OCI-LY1 (cell line): ENCODE measurements around the gene GOLIM4.
A peak's percentile ranks its signal among the peaks of the same experiment; 100 is the strongest.

Experiments used
- H2AFZ ChIP-seq: fragments of 200-600 bp; sonication (generic), shearing (Covaris generic); 2 replicates; pipeline ENCODE4 v1.6.0; 2014; ENCODE audit warnings: antibody characterized with exemption, mild to moderate bottlenecking, low read length
- H3F3A ChIP-seq: fragments of 200-600 bp; sonication (generic), shearing (Covaris generic); 2 replicates; pipeline ENCODE4 v1.6.0; 2014; ENCODE audit warnings: mild to moderate bottlenecking, antibody characterized with exemption, low read length, moderate library complexity; ENCODE audit not compliant: insufficient read depth
- H3K27ac ChIP-seq: fragments of 200-600 bp; sonication (generic); 2 replicates; pipeline ENCODE4 v1.5.1; 2014; ENCODE audit warnings: low read length, mixed run types, mild to moderate bottlenecking, low read depth; ENCODE audit not compliant: poor library complexity, severe bottlenecking
- H3K27me3 ChIP-seq: fragments of 200-600 bp; sonication (generic); 2 replicates; pipeline ENCODE4 v1.6.0; 2014; ENCODE audit warnings: antibody characterized with exemption, mild to moderate bottlenecking, low read length, moderate library complexity; ENCODE audit not compliant: insufficient read depth
- H3K36me3 ChIP-seq: fragments of 200-600 bp; sonication (generic); 2 replicates; pipeline ENCODE4 v1.6.1; 2014; ENCODE audit warnings: mild to moderate bottlenecking, antibody characterized with exemption, low read length, moderate library complexity, mixed read lengths; ENCODE audit not compliant: insufficient read depth
- H3K4me1 ChIP-seq: fragments of 200-600 bp; sonication (generic); 2 replicates; pipeline ENCODE4 v1.5.1; 2014; ENCODE audit warnings: mild to moderate bottlenecking, low read length, moderate library complexity; ENCODE audit not compliant: insufficient read depth, severe bottlenecking
- H3K4me2 ChIP-seq: fragments of 200-600 bp; sonication (generic), shearing (Covaris generic); 2 replicates; pipeline ENCODE4 v1.6.1; 2014; ENCODE audit warnings: low read length
- H3K4me3 ChIP-seq: fragments of 200-600 bp; sonication (generic); 2 replicates; pipeline ENCODE4 v1.5.1; 2014; ENCODE audit warnings: low read length, low read depth, mild to moderate bottlenecking, mixed read lengths; ENCODE audit not compliant: poor library complexity, severe bottlenecking
- H3K79me2 ChIP-seq: fragments of 200-600 bp; shearing (Covaris generic); 2 replicates; pipeline ENCODE4 v1.6.1; 2016; ENCODE audit warnings: mixed run types, low read length, mixed read lengths; ENCODE audit not compliant: insufficient read depth
- H3K9ac ChIP-seq: fragments of 200-600 bp; sonication (generic), shearing (Covaris generic); 2 replicates; pipeline ENCODE4 v1.6.1; 2014; ENCODE audit warnings: mild to moderate bottlenecking, low read length, mixed read lengths
- H3K9me2 ChIP-seq: fragments of 200-600 bp; sonication (generic), shearing (Covaris generic); 2 replicates; pipeline ENCODE4 v1.6.1; 2014; ENCODE audit warnings: low read depth, mild to moderate bottlenecking, low read length, mixed read lengths
- H3K9me3 ChIP-seq: fragments of 200-600 bp; shearing (Covaris generic); 2 replicates; pipeline ENCODE4 v1.6.1; 2014; ENCODE audit warnings: low read length, mixed read lengths
- H4K20me1 ChIP-seq: fragments of 200-600 bp; sonication (generic), shearing (Covaris generic); 2 replicates; pipeline ENCODE4 v1.6.0; 2016; ENCODE audit warnings: mild to moderate bottlenecking, low read length; ENCODE audit not compliant: insufficient read depth
- EZH2 ChIP-seq: fragments of 200-600 bp; sonication (generic), shearing (Covaris generic); IDR thresholded peaks from 2 replicates; pipeline ENCODE4 v1.8.0; 2017; ENCODE audit warnings: borderline replicate concordance, mixed run types, mild to moderate bottlenecking, antibody characterized with exemption, low read length, moderate library complexity, mixed read lengths
- TF ChIP-seq, protein P1 (sequence below): fragments of 200-600 bp; sonication (generic), shearing (Covaris generic); IDR thresholded peaks from 2 replicates; pipeline ENCODE4 v1.5.1; 2017; ENCODE audit warnings: mild to moderate bottlenecking, antibody characterized with exemption, low read length, moderate library complexity, mixed read lengths

The GOLIM4 gene

DNA sequence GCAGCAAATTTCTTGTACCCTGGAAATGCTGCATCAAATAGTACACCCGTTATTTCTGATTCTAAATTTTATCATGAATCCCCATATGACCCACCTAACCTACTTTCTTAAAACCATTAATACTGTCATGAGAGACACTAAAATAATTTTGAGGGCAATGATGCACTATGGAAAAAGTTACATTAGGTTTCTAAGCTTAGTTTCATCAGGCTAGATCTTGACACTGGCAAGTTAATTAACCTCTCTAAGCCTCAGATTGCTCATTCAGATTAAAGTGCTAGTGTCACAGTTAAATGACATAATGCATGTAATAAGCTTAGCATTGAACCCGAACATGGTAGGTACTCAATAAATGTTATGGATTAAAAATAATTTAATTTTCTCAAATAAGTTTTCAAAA is 8.2 kb downstream of the GOLIM4 start:
- peaks cover 10% of the 10 kb centered on the region; the same call in 1 of the 2 replicates for H3F3A ChIP-seq
- H3K4me1 ChIP-seq: peaks cover 75% of the 10 kb centered on the region
- H4K20me1 ChIP-seq: no peaks in the 10 kb centered on the region
- no peaks in the 10 kb centered on the region for H3K9me3 ChIP-seq
- H3K9ac ChIP-seq: peak overlapping the region; percentile 8
- H3K27ac ChIP-seq: peak overlapping the region; percentile 79
- H2AFZ ChIP-seq: no peak overlapping the region
- no peaks in the 10 kb centered on the region for H3K36me3 ChIP-seq
- TF ChIP-seq, protein P1, sequence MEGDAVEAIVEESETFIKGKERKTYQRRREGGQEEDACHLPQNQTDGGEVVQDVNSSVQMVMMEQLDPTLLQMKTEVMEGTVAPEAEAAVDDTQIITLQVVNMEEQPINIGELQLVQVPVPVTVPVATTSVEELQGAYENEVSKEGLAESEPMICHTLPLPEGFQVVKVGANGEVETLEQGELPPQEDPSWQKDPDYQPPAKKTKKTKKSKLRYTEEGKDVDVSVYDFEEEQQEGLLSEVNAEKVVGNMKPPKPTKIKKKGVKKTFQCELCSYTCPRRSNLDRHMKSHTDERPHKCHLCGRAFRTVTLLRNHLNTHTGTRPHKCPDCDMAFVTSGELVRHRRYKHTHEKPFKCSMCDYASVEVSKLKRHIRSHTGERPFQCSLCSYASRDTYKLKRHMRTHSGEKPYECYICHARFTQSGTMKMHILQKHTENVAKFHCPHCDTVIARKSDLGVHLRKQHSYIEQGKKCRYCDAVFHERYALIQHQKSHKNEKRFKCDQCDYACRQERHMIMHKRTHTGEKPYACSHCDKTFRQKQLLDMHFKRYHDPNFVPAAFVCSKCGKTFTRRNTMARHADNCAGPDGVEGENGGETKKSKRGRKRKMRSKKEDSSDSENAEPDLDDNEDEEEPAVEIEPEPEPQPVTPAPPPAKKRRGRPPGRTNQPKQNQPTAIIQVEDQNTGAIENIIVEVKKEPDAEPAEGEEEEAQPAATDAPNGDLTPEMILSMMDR: no peak
- no peak for TF ChIP-seq EZH2
- H3K27me3 ChIP-seq: no peaks in the 10 kb centered on the region
- no peak overlapping the region for H3K4me3 ChIP-seq
- H3K9me2 ChIP-seq: no peaks in the 10 kb centered on the region
- H3K79me2 ChIP-seq: peaks cover 82% of the 10 kb centered on the region
- peak overlapping the region; percentile 43 for H3K4me2 ChIP-seq

DNA sequence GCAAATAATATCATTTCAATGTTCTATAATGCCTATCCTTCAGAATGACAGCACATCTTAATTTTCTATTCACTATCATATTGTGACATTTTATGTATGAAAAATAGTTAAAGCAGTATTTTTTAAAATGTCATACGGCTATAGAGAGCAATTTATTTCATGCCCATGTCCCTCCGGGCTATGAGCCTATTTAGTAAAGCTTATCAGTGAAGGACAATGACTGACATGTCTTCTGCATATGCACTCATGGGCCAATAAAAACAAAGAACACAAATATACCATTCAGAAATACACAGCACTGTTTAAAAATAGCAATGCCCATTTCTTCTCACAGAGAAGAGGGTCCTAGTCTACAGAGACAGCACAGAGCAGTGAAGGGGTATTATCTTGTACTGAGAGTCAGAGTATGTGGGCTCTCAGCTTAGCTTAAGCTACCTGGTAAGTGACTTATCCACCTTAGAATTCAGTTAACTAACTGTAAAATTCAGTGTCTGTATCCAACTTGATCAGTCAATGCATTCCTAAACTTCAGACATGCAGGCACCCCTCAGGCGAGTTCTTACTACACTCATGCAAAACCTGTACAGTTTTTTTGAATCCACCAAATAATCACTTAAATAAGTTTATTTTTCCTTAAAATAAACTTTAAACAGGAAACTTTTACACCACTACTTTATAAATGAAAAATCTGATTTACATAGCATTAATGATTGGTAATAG is 9.0 kb downstream of the GOLIM4 start:
- no peaks in the 10 kb centered on the region for H4K20me1 ChIP-seq
- no peak overlapping the region for H3K4me3 ChIP-seq
- peak overlapping the region; percentile 5 for H3K27ac ChIP-seq
- no peak overlapping the region; the same call in 1 of the 2 replicates for H3K9ac ChIP-seq
- H3K27me3 ChIP-seq: no peaks in the 10 kb centered on the region
- H2AFZ ChIP-seq: no peak overlapping the region
- H3K79me2 ChIP-seq: peaks cover 81% of the 10 kb centered on the region
- peak overlapping the region; percentile 10; the same call in 1 of the 2 replicates for H3K4me2 ChIP-seq
- TF ChIP-seq EZH2: no peak
- TF ChIP-seq, protein P1: no peak
- H3F3A ChIP-seq: peaks cover 10% of the 10 kb centered on the region; the same call in 1 of the 2 replicates
- H3K9me3 ChIP-seq: no peaks in the 10 kb centered on the region
- no peaks in the 10 kb centered on the region for H3K9me2 ChIP-seq
- peaks cover 67% of the 10 kb centered on the region for H3K4me1 ChIP-seq
- no peaks in the 10 kb centered on the region for H3K36me3 ChIP-seq

DNA sequence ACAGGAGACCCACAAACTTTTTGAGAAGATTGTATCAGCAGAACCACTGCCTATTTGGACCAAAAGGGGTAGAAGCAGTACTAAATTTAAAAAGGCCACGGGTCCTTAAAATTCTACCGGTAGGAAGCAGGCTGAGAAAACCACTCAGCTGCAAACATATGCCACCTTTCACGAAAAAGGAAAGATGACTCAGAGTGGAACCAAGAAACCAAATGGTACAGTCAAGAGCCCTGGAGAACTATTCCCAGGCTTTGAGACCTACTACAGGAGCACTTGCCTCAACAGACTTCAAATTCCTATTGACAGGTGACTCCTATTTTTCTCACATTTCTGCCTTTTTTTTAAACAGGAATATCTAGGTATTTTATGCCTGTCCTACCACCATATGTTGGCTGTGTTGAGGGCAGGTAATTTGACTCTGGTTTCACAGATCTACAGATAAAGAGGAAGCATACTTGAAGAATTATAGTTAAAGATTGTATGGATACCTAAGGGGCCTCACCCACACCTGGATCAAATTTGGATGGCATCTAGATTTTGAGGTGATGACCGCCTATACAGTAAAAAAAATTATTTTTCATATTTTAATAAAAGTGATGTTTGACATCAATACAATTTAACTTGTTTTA is 10.1 kb downstream of the GOLIM4 start:
- Histone ChIP-seq H3K4me1 (peaks cover 63% of the 10 kb centered on the region), H3F3A (0 out of 2 replicates have a peak, but pooled peaks cover 5% of the 10 kb centered on the region), H2AFZ (no peak overlapping the region), H3K9me2 (no peaks in the 10 kb centered on the region), H3K9ac (no peak overlapping the region), H3K4me2 (peak overlapping the region; percentile 8; the same call in 1 of the 2 replicates), H3K27me3 (no peaks in the 10 kb centered on the region), H3K27ac (peak overlapping the region; percentile 16), H3K36me3 (no peaks in the 10 kb centered on the region), H3K4me3 (no peak overlapping the region), H3K9me3 (no peaks in the 10 kb centered on the region), H3K79me2 (peaks cover 80% of the 10 kb centered on the region), H4K20me1 (no peaks in the 10 kb centered on the region)
- TF ChIP-seq, protein P1: no peak
- TF ChIP-seq EZH2: no peak
